ENCODE measurements around the gene NKAIN2. TPM values are rescaled to one million over a fixed set of nuclear protein-coding genes. Genes with fewer than 3 reads are reported as not detected.

Gene NKAIN2
- total RNA-seq, 1 experiment from 2014 or later, result 2.2 TPM

DNA sequence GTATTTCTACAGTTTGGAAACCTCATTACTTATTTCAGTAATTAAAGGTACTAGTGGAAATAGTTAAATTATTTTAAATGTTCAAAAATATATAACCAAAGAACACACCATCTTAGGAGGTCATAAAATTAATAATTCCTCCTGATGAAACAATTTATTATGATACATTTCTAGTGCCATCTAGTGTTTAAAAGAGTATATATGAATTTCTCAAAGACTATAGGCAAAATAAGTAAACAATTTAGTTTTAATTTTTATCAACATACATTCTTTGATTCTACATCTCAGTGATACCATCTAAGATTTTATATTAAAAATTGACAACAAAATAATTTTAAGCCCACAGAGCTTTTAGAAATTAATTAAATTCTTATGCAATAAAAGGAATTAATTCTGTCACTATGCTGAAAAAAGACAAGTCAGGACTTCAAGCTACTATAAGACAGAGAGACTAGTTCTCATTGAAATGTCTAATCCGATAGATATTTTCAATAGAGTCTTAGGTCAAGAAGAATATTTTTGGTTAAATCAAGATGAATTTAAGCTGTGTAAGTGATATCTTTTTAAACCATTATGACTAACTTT is 1050.8 kb downstream of the NKAIN2 start:
- POLR2A ChIA-PET (ENCODE audit: low non-redundant PET), result no interaction called here
- TF ChIP-seq EZH2 (IDR thresholded peaks at IDR 0.05; ENCODE audit: borderline replicate concordance, low read depth, low read length, poor library complexity, severe bottlenecking), result no peak
- TF ChIP-seq, protein P1, sequence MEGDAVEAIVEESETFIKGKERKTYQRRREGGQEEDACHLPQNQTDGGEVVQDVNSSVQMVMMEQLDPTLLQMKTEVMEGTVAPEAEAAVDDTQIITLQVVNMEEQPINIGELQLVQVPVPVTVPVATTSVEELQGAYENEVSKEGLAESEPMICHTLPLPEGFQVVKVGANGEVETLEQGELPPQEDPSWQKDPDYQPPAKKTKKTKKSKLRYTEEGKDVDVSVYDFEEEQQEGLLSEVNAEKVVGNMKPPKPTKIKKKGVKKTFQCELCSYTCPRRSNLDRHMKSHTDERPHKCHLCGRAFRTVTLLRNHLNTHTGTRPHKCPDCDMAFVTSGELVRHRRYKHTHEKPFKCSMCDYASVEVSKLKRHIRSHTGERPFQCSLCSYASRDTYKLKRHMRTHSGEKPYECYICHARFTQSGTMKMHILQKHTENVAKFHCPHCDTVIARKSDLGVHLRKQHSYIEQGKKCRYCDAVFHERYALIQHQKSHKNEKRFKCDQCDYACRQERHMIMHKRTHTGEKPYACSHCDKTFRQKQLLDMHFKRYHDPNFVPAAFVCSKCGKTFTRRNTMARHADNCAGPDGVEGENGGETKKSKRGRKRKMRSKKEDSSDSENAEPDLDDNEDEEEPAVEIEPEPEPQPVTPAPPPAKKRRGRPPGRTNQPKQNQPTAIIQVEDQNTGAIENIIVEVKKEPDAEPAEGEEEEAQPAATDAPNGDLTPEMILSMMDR (conservative IDR thresholded peaks at IDR 0.05; ENCODE audit: low read depth, low read length), result peak; percentile 62; the same call in 1 of the 2 replicates
- no TSS peak for BruUV-seq (replicated peaks)
- peaks cover 14% of the 10 kb centered on the region for H3K4me1 ChIP-seq (ENCODE audit: insufficient read depth, low read length, poor library complexity, severe bottlenecking)
- DNase-seq (ENCODE audit: low spot score), result peak; percentile 38
- no peaks in the 10 kb centered on the region for H3K27me3 ChIP-seq (replicated peaks; ENCODE audit: insufficient read depth, low read depth, low read length, poor library complexity)
- no peak overlapping the region for H3K4me3 ChIP-seq (ENCODE audit: low read depth, low read length, poor library complexity, severe bottlenecking)
- H3K27ac ChIP-seq (ENCODE audit: low read depth, low read length, poor library complexity, severe bottlenecking), result no peak overlapping the region
- H3K36me3 ChIP-seq (ENCODE audit: insufficient read depth, low read length, poor library complexity, severe bottlenecking), result no peaks in the 10 kb centered on the region
- no peaks in the 10 kb centered on the region for H3K9me3 ChIP-seq (ENCODE audit: low read depth, low read length, poor library complexity, severe bottlenecking)
- intact Hi-C loops (cut with micrococcal nuclease; ENCODE audit: unreplicated experiment), result loop anchor here (10.0 kb wide), 2 partner anchors 1050 to 1460 kb away; partner anchors contain the start of gene NKAIN2
- CTCF ChIA-PET, result interaction anchor here (0.8 kb wide), 1 partner anchor 1052 kb away, joined by 3 read pairs; no protein-coding TSS in a partner anchor

DNA sequence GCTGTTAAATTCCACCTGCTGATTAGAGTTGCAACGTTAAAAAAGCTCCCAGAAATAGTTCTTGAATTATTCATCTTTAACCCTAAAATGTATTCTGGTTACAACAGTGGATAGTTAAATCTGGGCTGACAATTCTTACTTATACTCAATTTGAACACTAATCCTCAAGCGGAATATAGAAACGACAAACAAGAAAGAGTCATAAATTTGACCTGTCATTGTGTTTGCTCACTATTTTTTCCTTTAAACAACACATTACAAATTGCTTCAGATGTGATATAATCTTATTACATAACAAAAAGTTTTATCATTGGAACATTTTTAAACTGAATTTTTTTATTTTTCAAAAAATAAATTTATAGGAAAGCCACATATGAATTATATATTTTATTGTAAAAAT is 1054.1 kb downstream of the NKAIN2 start:
- Histone ChIP-seq H3K4me3 (ENCODE audit: low read depth, low read length, poor library complexity, severe bottlenecking) (no peak overlapping the region), H3K36me3 (ENCODE audit: insufficient read depth, low read length, poor library complexity, severe bottlenecking) (no peaks in the 10 kb centered on the region), H3K27ac (ENCODE audit: low read depth, low read length, poor library complexity, severe bottlenecking) (no peak overlapping the region), H3K27me3 (replicated peaks; ENCODE audit: insufficient read depth, low read depth, low read length, poor library complexity) (no peaks in the 10 kb centered on the region), H3K4me1 (ENCODE audit: insufficient read depth, low read length, poor library complexity, severe bottlenecking) (peaks cover 14% of the 10 kb centered on the region), H3K9me3 (ENCODE audit: low read depth, low read length, poor library complexity, severe bottlenecking) (no peaks in the 10 kb centered on the region)
- ChIA-PET POLR2A (ENCODE audit: low non-redundant PET) (interaction anchor here (0.7 kb wide), 1 partner anchor 270 kb away, joined by 9 read pairs; no protein-coding TSS in a partner anchor), CTCF (no interaction called here)
- no peak for DNase-seq (ENCODE audit: low spot score)
- TF ChIP-seq EZH2 (IDR thresholded peaks at IDR 0.05; ENCODE audit: borderline replicate concordance, low read depth, low read length, poor library complexity, severe bottlenecking), result no peak
- TF ChIP-seq, protein P1 (conservative IDR thresholded peaks at IDR 0.05; ENCODE audit: low read depth, low read length), result no peak
- intact Hi-C loops (cut with micrococcal nuclease; ENCODE audit: unreplicated experiment), result loop anchor here (10.0 kb wide), 2 partner anchors 1053 to 1463 kb away; partner anchors contain the start of gene NKAIN2
- no TSS peak for BruUV-seq (replicated peaks)

DNA sequence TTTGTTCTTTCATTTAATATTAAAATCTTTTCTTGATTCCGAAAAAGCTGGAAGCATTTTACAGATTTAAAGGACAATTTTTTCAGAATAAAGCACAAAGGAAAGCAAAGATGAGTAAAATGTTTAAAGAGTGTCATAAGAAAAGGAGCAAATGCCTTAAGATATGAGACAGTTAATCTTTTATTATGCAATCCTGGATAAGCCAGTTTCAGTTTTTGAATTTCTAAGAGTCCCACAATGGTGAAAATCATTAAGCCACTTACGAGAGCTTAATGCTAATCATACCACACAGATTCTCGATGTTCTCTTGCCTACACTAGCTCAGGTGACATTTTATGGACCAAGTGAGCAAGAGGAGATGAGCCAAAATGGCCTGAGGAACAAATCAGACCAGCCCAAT is 1054.9 kb downstream of the NKAIN2 start:
- CTCF ChIA-PET, result no interaction called here
- H3K9me3 ChIP-seq (ENCODE audit: low read depth, low read length, poor library complexity, severe bottlenecking), result no peaks in the 10 kb centered on the region
- TF ChIP-seq, protein P1 (conservative IDR thresholded peaks at IDR 0.05; ENCODE audit: low read depth, low read length), result no peak
- no peak for TF ChIP-seq EZH2 (IDR thresholded peaks at IDR 0.05; ENCODE audit: borderline replicate concordance, low read depth, low read length, poor library complexity, severe bottlenecking)
- H3K4me1 ChIP-seq (ENCODE audit: insufficient read depth, low read length, poor library complexity, severe bottlenecking), result peaks cover 14% of the 10 kb centered on the region
- no TSS peak for BruUV-seq (replicated peaks)
- POLR2A ChIA-PET (ENCODE audit: low non-redundant PET), result no interaction called here
- DNase-seq (ENCODE audit: low spot score), result peak; percentile 31
- no peaks in the 10 kb centered on the region for H3K36me3 ChIP-seq (ENCODE audit: insufficient read depth, low read length, poor library complexity, severe bottlenecking)
- no peaks in the 10 kb centered on the region for H3K27me3 ChIP-seq (replicated peaks; ENCODE audit: insufficient read depth, low read depth, low read length, poor library complexity)
- no peak overlapping the region for H3K27ac ChIP-seq (ENCODE audit: low read depth, low read length, poor library complexity, severe bottlenecking)
- no peak overlapping the region for H3K4me3 ChIP-seq (ENCODE audit: low read depth, low read length, poor library complexity, severe bottlenecking)
- intact Hi-C loops (cut with micrococcal nuclease; ENCODE audit: unreplicated experiment), result loop anchor here (10.0 kb wide), 2 partner anchors 1054 to 1464 kb away; partner anchors contain the start of gene NKAIN2
